ENCODE data around the gene MANSC1. TPM values are rescaled to one million over a fixed set of nuclear protein-coding genes. Genes with fewer than 3 reads are reported as not detected.
A peak's percentile ranks its signal among the peaks of the same experiment; 100 is the strongest.

Gene MANSC1
- total RNA-seq, 2 donors from 2014 or later = 6.6 to 12.1 TPM

- no peaks in the 10 kb centered on the region for H3K9me3 ChIP-seq (ENCODE audit: control insufficient read depth, low read length)
- Mint-ChIP-seq H3K9me3 (no peaks in the 10 kb centered on the region), H3K36me3 (ENCODE audit: low read depth) (peaks cover 2% of the 10 kb centered on the region), H3K27me3 (ENCODE audit: insufficient read depth) (no peaks in the 10 kb centered on the region), H3K27ac (no peak overlapping the region), H3K4me3 (no peak overlapping the region), H3K4me1 (no peaks in the 10 kb centered on the region)
- no peak overlapping the region for H3K4me3 ChIP-seq (ENCODE audit: low read length)
- H3K9ac ChIP-seq (ENCODE audit: extremely low read depth, low read length, poor library complexity, severe bottlenecking) = no peak overlapping the region
- no peaks in the 10 kb centered on the region for H3K36me3 ChIP-seq (ENCODE audit: control insufficient read depth, insufficient read depth, low read length)
- H3K27me3 ChIP-seq (ENCODE audit: control insufficient read depth, insufficient read depth, low read length, poor library complexity, severe bottlenecking) = no peaks in the 10 kb centered on the region
- TF ChIP-seq CTCF (conservative IDR thresholded peaks at IDR 0.05) = no peak
- DNase-seq = no peak
- 94 to 98% methylated on average over 3 to 4 of the region's 4 CpGs for WGBS, 2 experiments (ENCODE audit: insufficient coverage in 1 of 2, insufficient read length in 1 of 2)
- H3K27ac ChIP-seq (ENCODE audit: low read depth, low read length) = no peak overlapping the region
- H3K4me1 ChIP-seq (ENCODE audit: control insufficient read depth, insufficient read depth, low read length) = no peaks in the 10 kb centered on the region
Observed at GRCh38 chr12:12364787-12365445, 14.9 kb upstream of the MANSC1 start.

GRCh38 chr12:12358528-12358927 is 8.5 kb upstream of the MANSC1 start:
- Mint-ChIP-seq H3K27me3 (ENCODE audit: insufficient read depth) (no peaks in the 10 kb centered on the region), H3K27ac (no peak overlapping the region), H3K9me3 (no peaks in the 10 kb centered on the region), H3K36me3 (ENCODE audit: low read depth) (no peaks in the 10 kb centered on the region), H3K4me1 (peaks cover 13% of the 10 kb centered on the region), H3K4me3 (peak overlapping the region; percentile 90)
- Histone ChIP-seq H3K4me3 (ENCODE audit: low read length) (peak overlapping the region; percentile 88), H3K27ac (ENCODE audit: low read depth, low read length) (no peak overlapping the region), H3K36me3 (ENCODE audit: control insufficient read depth, insufficient read depth, low read length) (no peaks in the 10 kb centered on the region), H3K9ac (ENCODE audit: extremely low read depth, low read length, poor library complexity, severe bottlenecking) (no peak overlapping the region), H3K27me3 (ENCODE audit: control insufficient read depth, insufficient read depth, low read length, poor library complexity, severe bottlenecking) (no peaks in the 10 kb centered on the region), H3K9me3 (ENCODE audit: control insufficient read depth, low read length) (no peaks in the 10 kb centered on the region), H3K4me1 (ENCODE audit: control insufficient read depth, insufficient read depth, low read length) (no peaks in the 10 kb centered on the region)
- TF ChIP-seq CTCF (conservative IDR thresholded peaks at IDR 0.05) = no peak
- WGBS, 2 experiments (ENCODE audit: insufficient coverage in 1 of 2, insufficient read length in 1 of 2) = 81 to 100% methylated on average over 1 to 4 of the region's 4 CpGs
- DNase-seq = no peak

- Histone ChIP-seq H3K27ac (ENCODE audit: low read depth, low read length) (peak overlapping the region; percentile 87), H3K36me3 (ENCODE audit: control insufficient read depth, insufficient read depth, low read length) (no peaks in the 10 kb centered on the region), H3K27me3 (ENCODE audit: control insufficient read depth, insufficient read depth, low read length, poor library complexity, severe bottlenecking) (no peaks in the 10 kb centered on the region), H3K9me3 (ENCODE audit: control insufficient read depth, low read length) (no peaks in the 10 kb centered on the region), H3K9ac (ENCODE audit: extremely low read depth, low read length, poor library complexity, severe bottlenecking) (peak overlapping the region; percentile 28), H3K4me1 (ENCODE audit: control insufficient read depth, insufficient read depth, low read length) (no peaks in the 10 kb centered on the region), H3K4me3 (ENCODE audit: low read length) (peak overlapping the region; percentile 88)
- H3K36me3 Mint-ChIP-seq (ENCODE audit: low read depth) = no peaks in the 10 kb centered on the region
- no peaks in the 10 kb centered on the region for H3K27me3 Mint-ChIP-seq (ENCODE audit: insufficient read depth)
- 49 to 55% methylated on average over 9 to 10 of the region's 10 CpGs for WGBS, 2 experiments (ENCODE audit: insufficient coverage in 1 of 2, insufficient read length in 1 of 2)
- H3K27ac Mint-ChIP-seq = peak overlapping the region; percentile 90
- TF ChIP-seq CTCF (conservative IDR thresholded peaks at IDR 0.05) = no peak
- peaks cover 13% of the 10 kb centered on the region for H3K4me1 Mint-ChIP-seq
- no peaks in the 10 kb centered on the region for H3K9me3 Mint-ChIP-seq
- DNase-seq = peak; percentile 42
- H3K4me3 Mint-ChIP-seq = peak overlapping the region; percentile 90
Observed at GRCh38 chr12:12357719-12358461, 7.8 kb upstream of the MANSC1 start.

Data from endodermal cell (in vitro differentiated cells).